GM11168 (cell line): ENCODE data around the gene ENOX1.

Experiments
- in situ Hi-C: fragments of 300-500 bp; cut with MboI; formaldehyde crosslinking; loops from one replicate; pipeline ENCODE4 v1.12.0; 2022; ENCODE audit warnings: low sequenced_read_pairs; ENCODE audit not compliant: unreplicated experiment

Gene ENOX1

DNA sequence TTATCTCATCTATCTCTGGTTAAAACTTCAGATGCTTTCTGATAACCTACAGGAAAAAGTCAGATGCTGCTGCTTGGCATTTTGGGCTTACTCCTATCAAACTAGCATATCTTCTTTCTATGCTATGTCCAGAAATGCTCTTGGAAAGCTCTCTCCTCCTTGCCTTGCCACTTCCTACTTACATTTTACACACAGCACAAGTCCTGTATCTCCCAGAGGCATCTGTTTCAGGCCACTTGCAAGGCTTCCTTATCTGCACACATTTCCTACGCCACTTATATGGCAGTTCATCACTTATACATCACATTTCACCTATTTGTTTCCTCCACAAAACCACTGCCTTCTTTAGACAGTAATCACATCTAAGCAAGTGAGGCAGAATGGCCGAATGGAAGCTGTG, 543.1 kb downstream of the ENOX1 start:
- in situ Hi-C loops = no loop called here

GRCh38 chr13:43242040-43242439, 544.7 kb downstream of the ENOX1 start:
- in situ Hi-C loops = no loop called here

- in situ Hi-C loops = no loop called here
These were observed 546.5 kb downstream of the ENOX1 start for GRCh38 chr13:43240278-43240677.

DNA sequence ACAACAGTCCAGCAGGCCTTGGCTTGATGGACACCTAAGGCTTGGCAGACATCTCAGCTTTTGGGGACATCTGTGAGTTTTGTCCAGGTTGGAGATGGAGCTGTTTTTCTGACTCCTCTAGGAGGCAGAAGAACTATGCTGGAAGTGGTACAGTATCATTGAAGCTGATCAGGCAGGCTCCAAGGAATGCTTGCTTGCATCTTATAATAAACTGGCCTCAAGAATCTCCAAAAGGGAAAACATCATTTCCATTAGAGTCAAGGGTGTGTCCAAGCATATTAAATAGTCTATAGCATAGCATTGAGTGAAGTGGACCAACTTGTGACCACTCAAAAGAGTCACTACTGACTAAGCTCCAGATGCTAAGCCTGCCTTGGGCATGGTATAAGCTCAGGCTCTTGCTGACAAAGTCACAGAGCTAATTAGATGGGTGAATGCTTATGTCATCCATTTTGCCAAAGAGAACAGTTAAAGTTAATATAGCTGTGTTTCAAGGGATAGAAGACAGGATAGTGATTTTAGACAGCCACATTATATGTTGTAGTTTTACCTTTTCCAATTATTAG, 547.4 kb downstream of the ENOX1 start:
- in situ Hi-C loops = no loop called here

DNA sequence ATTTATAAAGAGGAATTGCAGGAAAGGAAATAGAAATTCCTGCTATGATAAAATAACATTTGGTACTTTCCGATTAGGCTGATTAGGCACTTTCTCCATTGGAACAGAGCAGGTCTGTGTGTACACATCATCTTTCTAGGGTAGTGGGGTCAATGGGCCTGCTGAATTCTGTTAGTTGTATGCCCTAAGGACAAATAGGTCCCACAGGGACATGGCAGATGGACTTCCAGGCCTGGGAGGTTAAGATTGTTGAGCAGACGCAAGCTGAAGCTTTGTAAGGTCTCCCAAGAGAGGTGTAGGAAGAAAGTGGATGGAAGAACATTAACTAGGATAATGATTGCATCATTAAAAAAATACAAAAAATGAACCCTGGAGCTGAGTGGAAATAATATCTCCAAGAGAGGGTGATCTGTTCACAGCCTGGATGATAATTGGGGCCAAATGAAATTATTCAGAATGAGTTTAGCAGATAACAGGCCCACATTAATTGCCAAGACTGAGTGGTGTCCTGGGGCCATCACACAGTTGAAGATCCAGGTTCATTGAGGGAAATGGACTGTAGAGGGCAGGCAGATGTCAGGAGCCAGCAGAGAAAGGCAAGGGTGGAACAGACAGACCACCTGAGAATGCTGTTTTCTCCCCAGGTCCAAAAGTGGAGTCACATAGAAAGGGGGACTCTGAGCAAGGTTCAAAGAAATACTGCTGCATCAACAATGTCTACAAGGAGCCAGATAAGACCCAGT, 548.3 kb downstream of the ENOX1 start:
- in situ Hi-C loops = no loop called here

GRCh38 chr13:43237616-43238015, 549.2 kb downstream of the ENOX1 start:
- in situ Hi-C loops = no loop called here

- in situ Hi-C loops = no loop called here
These were observed 551.7 kb downstream of the ENOX1 start for GRCh38 chr13:43235028-43235427.

DNA sequence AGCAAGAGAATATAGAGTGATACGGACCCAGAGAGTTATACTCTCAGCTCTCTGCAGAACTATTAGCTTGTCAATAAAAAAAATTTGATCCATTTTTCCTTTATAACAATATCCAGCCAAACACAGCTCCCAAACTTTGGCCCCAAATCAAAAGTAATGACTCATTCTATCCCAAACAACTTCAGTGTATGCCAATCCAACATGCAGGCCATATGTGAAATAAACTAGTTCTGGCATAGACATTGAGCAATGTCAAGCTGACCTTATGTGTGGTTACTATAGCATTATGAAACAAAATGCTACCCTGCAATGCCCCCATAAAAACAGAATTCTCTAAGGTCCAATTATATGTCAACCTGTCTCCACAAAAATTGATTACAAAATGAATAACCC, 553.9 kb downstream of the ENOX1 start:
- in situ Hi-C loops = no loop called here

GRCh38 chr13:43232144-43232872, 554.5 kb downstream of the ENOX1 start:
- in situ Hi-C loops = no loop called here

DNA sequence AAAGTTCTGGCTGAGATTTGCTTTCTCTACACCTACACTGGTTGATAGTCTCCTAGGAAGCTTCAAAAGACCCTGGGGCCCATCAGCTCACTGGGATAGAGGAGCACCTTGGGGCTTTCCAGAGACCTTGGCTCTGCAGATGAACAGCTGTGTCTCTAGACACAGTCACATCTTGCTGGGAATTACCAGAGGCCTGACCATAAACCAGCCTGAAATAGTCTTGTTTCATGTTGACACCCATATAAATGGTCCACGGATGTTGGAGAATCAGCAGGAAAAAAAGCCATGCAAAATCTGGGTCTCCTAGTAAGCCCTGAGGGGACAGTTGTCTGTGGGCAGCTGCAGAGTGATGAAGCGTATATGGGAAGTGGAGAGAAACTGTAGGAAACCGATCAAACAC, 555.8 kb downstream of the ENOX1 start:
- in situ Hi-C loops = no loop called here

GRCh38 chr13:43229506-43229905, 557.3 kb downstream of the ENOX1 start:
- in situ Hi-C loops = no loop called here

DNA sequence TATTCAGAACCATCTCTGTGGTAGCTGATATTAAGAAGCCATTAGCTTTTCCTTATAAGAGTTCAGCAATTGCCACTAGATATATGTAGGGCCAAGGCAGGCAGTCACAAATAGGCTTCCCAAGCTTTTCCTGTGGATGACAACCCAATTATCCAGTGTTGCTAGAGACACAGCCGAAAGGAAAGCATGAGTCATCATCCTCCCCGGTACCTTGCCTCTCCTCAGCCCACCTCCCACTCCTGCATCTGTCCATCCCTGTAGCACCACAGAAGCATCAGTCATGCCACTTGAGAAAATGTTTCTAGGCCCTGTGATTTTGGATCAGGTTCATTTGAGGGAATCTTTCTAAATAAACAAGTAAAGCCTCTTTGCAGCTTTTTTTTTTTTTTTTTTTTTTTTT, 559.1 kb downstream of the ENOX1 start:
- in situ Hi-C loops = no loop called here

- in situ Hi-C loops = no loop called here
These were observed 563.6 kb downstream of the ENOX1 start for GRCh38 chr13:43223216-43223615.

DNA sequence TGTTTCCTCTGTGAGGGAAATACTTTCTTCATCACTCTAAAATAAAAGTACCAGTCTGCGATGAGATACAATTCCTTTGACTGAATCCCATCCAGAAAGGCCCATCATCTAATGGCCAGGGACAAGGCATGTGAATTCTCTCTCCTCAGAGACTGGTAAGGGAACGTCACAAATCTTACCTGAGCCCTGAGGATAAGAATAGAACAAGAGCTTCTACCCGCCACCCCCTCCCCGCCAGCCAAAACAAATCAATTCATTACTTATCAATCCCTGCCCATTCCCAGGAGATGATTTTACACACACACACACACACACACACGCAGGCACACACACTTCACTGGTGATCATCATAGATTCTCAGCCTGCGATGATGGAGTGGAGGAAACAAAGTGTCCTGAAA, 564.7 kb downstream of the ENOX1 start:
- in situ Hi-C loops = no loop called here

GRCh38 chr13:43221611-43222010, 565.2 kb downstream of the ENOX1 start:
- in situ Hi-C loops = no loop called here

- in situ Hi-C loops = no loop called here
These were observed 565.7 kb downstream of the ENOX1 start for GRCh38 chr13:43220873-43221595.

GRCh38 chr13:43214124-43214523, 572.6 kb downstream of the ENOX1 start:
- in situ Hi-C loops = no loop called here

- in situ Hi-C loops = no loop called here
These were observed 579.9 kb downstream of the ENOX1 start for GRCh38 chr13:43206838-43207237.

- in situ Hi-C loops = no loop called here
These were observed 581.4 kb downstream of the ENOX1 start for GRCh38 chr13:43205416-43205815.

DNA sequence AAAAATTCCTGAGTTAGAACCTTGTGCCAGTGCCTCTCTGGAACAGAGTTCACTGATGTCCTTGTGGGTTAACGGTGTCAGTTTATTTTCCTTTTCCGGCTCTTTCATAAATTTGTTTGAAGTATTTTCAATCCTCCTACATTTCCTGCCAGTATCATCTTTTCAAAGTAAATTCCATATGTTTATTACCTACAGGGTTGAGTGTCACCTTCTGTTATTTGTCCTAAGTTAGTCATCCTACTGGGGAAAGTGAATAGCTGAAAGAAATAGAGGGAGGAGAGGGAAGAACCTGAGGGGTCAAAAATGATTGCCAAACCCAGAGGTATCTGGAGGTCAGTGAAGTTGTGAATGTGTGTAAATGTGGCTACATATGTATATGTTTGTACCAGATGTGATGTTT, 582.2 kb downstream of the ENOX1 start:
- in situ Hi-C loops = no loop called here

- in situ Hi-C loops = no loop called here
These were observed 583.0 kb downstream of the ENOX1 start for GRCh38 chr13:43203781-43204180.
